Measurements from ENCODE around the gene CSF1R.

CSF1R gene

DNA sequence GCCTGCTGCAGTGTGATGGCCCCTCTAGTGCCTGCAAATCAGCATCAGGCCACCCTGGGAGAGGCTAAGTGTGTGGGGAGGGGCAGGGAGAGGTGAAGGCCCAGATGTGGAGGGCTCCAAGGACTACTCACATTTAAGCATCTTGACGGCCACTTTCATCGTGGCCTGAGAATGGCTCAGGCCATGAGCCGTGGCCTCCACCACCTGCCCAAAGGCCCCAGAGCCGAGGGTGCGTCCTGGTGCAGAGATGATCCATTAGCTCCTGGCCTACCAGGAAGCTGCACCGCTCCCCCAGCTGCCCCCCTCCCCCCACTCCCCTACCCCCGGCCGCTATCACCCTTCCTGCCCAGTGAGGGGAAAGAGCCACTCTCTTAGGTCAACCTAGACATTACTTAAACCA, 38.2 kb upstream of the CSF1R start:
- H3K4me3 ChIP-seq (replicated peaks; ENCODE audit: low read depth, low read length) = no peak overlapping the region
- TF ChIP-seq, protein P1, sequence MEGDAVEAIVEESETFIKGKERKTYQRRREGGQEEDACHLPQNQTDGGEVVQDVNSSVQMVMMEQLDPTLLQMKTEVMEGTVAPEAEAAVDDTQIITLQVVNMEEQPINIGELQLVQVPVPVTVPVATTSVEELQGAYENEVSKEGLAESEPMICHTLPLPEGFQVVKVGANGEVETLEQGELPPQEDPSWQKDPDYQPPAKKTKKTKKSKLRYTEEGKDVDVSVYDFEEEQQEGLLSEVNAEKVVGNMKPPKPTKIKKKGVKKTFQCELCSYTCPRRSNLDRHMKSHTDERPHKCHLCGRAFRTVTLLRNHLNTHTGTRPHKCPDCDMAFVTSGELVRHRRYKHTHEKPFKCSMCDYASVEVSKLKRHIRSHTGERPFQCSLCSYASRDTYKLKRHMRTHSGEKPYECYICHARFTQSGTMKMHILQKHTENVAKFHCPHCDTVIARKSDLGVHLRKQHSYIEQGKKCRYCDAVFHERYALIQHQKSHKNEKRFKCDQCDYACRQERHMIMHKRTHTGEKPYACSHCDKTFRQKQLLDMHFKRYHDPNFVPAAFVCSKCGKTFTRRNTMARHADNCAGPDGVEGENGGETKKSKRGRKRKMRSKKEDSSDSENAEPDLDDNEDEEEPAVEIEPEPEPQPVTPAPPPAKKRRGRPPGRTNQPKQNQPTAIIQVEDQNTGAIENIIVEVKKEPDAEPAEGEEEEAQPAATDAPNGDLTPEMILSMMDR (IDR thresholded peaks at IDR 0.05; ENCODE audit: low read length, missing control alignments) = no peak
- DNase-seq (ENCODE audit: low read depth) = no peak

DNA sequence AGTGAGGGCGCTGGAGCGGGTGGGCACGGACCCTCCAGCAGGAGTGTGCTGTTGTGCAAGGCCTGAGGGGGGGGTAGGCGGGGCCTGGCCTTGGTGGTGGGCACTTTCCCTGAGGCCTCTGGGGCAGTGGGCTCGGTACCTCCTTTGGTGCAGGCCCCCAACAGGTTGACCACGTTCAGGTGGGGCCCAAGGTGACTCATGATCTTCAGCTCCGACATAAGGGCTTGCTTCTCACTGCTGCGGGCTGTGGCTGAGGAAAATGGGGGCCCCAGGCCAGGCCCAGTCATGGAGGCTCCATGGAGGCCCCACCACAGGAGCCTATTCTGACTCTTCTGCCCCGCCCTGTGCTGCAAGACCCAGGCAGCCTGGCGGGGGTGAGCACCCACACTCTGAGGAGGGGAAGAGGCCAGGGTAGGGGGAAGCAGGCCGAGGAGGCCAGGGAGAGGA, 37.8 kb upstream of the CSF1R start:
- H3K4me3 ChIP-seq (replicated peaks; ENCODE audit: low read depth, low read length) = no peak overlapping the region
- TF ChIP-seq, protein P1 (IDR thresholded peaks at IDR 0.05; ENCODE audit: low read length, missing control alignments) = no peak
- DNase-seq (ENCODE audit: low read depth) = no peak

DNA sequence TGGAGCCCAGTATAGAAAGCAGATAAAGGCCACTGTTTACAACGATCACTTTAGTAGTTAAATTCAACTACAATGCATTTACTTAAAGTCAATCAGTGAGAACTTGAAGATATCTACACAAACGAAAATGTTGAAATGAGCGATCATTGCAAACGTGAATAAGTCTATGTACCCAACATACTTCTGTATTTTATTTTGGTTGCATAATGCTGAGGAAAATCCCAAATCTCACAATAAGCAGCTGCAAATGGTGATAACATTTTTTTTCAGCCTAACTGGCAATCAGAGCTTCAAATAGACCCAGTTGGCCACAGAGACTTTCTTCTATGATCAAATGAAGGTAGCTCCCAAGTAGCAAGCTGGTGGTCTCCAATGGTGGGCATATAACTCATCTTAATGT, 37.2 kb upstream of the CSF1R start:
- TF ChIP-seq, protein P1 (IDR thresholded peaks at IDR 0.05; ENCODE audit: low read length, missing control alignments) = no peak
- no peak for DNase-seq (ENCODE audit: low read depth)

DNA sequence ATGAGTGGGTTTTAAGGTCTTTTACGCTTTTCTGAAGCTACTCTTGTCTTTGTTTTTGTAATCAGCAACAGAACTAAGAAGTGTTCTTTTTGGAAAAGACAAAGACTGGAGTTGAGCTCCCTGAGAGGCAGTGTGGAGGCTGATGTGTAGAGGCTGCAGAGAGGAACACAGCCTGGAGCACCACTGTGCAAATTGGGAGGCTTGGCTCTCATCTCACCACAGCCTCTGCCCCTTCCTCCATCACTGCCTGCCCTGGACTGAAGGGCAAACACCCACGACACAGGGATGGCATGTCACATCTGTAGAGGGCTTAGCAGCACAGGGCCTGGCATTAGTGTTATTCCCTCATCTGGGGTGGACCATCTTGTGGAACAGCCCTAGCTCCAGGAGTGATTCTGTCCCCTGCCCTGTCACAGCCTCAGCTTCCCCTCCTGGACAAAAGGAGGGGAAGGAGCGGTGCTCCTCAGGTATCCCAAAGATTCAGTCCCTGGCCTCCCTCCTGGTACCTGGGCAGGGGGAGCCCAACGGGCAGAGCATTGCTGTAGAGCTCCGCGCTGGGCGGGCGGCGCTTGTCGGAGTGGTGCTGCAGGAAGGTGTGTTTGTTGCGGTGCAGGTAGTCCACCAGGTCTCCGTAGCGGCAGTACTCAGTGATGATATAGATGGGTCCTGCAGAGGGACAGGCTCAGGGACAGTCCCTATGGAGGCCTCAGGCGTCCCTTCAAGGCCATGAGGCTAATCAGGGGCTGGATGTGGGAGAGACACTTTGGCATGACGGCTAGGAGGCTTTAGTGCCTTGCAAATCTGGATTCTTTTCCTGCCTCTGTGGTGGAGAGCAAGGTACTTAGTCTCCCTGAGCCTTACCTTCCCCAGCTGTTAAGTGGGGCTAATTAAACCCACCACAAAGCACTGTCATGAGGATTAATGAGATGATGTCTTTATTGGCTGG, 36.5 kb upstream of the CSF1R start:
- DNase-seq (ENCODE audit: low read depth) = no peak
- H3K4me3 ChIP-seq (replicated peaks; ENCODE audit: low read depth, low read length) = no peak overlapping the region
- TF ChIP-seq, protein P1 (IDR thresholded peaks at IDR 0.05; ENCODE audit: low read length, missing control alignments) = no peak

More for the DNA sequence above, 37.2 kb upstream of the CSF1R start:
- H3K4me3 ChIP-seq (replicated peaks; ENCODE audit: low read depth, low read length) = no peak overlapping the region

DNA sequence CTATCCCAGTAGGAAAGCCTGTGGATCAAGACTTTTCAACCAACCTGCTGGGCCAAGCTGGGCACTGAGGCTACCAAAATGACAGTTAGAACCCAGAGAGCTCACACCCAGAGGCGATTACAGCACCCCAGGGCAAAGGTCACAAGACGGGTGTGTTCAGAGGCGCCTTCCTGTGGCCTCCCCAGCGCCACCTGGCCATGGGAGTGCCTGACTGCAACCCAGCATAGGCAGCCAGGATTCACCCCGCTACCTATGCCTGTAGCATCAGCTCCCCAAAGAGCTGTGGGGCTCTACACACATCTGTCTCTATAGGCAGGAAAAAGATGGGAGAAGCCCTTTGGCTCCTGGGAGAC, 35.8 kb upstream of the CSF1R start:
- H3K4me3 ChIP-seq (replicated peaks; ENCODE audit: low read depth, low read length) = no peak overlapping the region
- DNase-seq (ENCODE audit: low read depth) = no peak
- TF ChIP-seq, protein P1 (IDR thresholded peaks at IDR 0.05; ENCODE audit: low read length, missing control alignments) = peak; percentile 18

DNA sequence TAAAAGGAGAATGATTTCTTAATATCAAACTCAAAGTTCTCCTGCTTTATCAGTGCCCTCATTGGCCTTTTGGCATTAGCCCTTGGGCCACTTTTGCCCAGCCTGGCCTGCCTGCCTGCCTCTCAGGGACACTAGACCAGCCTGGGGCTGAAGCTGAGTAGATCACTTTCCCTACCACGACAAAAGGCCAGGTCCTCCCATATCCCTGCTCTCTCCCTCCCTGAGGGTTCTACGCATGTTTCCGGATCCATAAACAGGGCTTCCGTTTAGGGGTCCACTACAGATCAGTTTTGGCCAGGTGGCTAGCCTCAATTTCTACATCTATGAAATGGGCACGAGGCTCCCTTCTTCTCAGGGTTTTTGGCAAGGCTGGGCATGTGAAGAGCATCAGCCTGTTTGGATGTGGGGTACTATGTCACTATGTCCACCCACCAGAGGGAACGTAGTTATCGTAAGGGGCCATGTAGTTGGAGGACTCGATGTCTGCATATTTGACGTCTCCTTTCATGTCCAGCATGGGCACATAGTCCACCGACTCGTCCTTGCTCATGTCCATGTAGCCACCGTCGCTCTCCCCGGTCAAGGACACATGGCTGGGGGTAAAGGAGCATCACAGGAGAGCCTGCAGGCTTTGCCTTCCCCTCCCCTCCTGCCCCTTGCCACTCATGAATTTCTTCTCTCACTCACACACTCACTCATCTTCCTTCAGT, 35.2 kb upstream of the CSF1R start:
- DNase-seq (ENCODE audit: low read depth) = no peak
- TF ChIP-seq, protein P1 (IDR thresholded peaks at IDR 0.05; ENCODE audit: low read length, missing control alignments) = no peak
- no peak overlapping the region for H3K4me3 ChIP-seq (replicated peaks; ENCODE audit: low read depth, low read length)

Measured in fibroblast of pulmonary artery (primary cell).